ENCODE results near the gene MORC4.

Gene MORC4

DNA sequence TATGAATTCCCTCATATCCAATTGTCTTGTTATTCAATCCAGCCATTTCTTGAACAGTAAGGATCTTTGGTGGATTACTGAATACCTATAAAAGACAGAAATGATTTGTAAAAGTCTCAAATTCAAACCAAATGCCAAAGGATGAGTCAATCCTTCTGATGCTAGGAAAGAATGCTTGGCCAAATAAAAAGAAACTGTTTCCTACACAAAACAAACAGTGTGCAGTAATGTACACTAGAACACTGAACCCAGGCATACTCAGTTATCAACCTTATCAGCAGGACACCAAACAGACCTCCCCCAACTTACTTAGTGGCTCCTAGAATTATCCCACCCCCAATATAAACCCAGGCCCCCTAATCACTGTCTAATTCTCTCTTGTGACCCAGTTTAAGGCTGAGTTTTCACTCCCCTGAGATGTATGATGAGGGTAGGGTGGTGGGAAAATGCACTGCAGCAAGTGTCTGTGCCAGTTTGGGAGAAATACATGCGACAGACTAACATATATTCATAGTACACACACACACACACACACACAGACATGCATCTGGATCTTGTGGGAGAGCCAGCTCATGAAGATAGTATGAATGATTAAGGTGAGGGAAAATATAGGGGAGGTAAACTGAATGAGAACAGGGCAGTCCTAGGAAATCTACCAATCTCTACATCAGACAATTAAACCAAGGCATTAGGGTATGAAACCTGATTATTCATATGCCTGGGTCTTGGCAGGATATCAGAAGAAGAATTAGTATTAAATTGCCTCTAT, 44.8 kb downstream of the MORC4 start:
- no peak for DNase-seq (ENCODE audit: low read depth)
- H3K4me3 ChIP-seq (ENCODE audit: low read depth, low read length): no peak overlapping the region
- TF ChIP-seq, protein P1, sequence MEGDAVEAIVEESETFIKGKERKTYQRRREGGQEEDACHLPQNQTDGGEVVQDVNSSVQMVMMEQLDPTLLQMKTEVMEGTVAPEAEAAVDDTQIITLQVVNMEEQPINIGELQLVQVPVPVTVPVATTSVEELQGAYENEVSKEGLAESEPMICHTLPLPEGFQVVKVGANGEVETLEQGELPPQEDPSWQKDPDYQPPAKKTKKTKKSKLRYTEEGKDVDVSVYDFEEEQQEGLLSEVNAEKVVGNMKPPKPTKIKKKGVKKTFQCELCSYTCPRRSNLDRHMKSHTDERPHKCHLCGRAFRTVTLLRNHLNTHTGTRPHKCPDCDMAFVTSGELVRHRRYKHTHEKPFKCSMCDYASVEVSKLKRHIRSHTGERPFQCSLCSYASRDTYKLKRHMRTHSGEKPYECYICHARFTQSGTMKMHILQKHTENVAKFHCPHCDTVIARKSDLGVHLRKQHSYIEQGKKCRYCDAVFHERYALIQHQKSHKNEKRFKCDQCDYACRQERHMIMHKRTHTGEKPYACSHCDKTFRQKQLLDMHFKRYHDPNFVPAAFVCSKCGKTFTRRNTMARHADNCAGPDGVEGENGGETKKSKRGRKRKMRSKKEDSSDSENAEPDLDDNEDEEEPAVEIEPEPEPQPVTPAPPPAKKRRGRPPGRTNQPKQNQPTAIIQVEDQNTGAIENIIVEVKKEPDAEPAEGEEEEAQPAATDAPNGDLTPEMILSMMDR (IDR thresholded peaks at IDR 0.05; ENCODE audit: low read depth, low read length, missing control alignments): no peak

DNA sequence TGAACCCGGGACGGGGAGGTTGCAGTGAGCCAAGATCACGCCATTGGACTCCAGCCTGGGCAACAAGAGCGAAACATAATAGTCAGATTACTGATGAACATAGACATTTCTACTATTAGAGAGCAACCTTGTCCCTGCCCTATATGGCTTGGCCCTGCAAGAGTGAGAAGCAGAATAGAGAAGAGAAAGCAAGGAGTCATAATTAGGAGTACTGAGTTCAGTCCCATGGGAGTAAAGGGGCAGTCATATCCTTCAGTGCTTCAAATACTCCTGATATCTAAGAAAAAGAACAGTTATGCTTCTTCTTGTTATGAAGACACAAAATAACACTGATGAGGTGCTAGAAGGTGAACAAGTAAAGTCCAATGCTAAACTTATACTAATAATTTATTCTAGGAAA, 46.0 kb downstream of the MORC4 start:
- TF ChIP-seq, protein P1 (IDR thresholded peaks at IDR 0.05; ENCODE audit: low read depth, low read length, missing control alignments): no peak
- no peak for DNase-seq (ENCODE audit: low read depth)
- no peak overlapping the region for H3K4me3 ChIP-seq (ENCODE audit: low read depth, low read length)

DNA sequence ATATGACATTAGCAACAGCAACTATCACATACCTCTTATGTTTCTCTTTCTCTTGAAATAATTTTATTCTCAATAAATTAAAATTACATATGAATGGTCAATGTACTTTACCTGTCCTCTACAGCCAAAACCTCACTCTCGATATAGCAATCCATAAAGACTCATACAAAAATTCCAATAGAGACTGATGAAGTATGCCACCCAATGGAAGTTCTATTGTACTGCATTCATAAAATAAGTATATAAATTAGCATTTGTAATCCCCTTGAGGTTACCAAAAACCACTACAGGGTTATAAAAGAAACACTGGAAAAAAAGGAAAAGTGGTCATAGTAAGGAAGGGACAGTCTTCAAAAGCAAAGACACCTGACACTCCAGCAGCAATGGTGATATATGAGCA, 47.0 kb downstream of the MORC4 start:
- H3K4me3 ChIP-seq (ENCODE audit: low read depth, low read length): no peak overlapping the region
- DNase-seq (ENCODE audit: low read depth): no peak
- TF ChIP-seq, protein P1 (IDR thresholded peaks at IDR 0.05; ENCODE audit: low read depth, low read length, missing control alignments): no peak

DNA sequence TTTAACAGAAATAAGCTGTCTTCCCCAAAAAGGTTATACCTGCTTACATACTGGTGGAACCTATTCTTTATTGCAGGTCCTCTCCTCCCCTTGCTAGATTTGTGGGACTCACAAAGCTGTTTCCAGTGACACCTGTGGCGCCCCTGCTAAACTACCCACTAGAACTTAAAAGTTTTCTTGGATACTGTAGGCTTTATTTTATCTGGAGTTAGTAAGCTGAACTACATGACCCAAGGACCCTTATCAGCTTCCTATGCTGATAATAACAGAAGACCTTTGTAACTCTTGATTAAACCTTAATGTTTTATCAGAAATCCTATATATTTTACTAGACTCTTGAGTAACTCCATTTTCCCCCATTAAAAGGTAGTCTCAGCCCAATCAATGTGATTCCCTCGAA, 47.5 kb downstream of the MORC4 start:
- H3K4me3 ChIP-seq (ENCODE audit: low read depth, low read length): no peak overlapping the region
- DNase-seq (ENCODE audit: low read depth): no peak
- TF ChIP-seq, protein P1 (IDR thresholded peaks at IDR 0.05; ENCODE audit: low read depth, low read length, missing control alignments): no peak

DNA sequence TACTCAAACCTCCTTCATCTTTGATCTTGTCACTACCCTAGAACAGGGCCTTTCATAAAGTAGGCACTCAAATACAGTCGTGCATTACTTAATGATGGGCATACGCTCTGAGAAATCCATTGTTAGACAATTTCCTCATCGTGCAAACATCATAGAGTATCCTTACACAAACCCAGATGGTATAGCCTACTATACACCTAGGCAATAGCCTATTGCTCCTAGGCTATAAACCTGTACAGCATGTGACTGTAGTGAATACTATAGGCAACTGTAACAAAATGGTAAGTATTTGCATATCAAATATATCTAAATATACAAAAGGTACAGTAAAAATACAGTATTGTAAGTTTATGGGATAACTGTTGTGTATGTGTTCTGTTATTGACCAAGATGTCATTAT, 47.9 kb downstream of the MORC4 start:
- DNase-seq (ENCODE audit: low read depth): no peak
- no peak overlapping the region for H3K4me3 ChIP-seq (ENCODE audit: low read depth, low read length)
- TF ChIP-seq, protein P1 (IDR thresholded peaks at IDR 0.05; ENCODE audit: low read depth, low read length, missing control alignments): no peak

DNA sequence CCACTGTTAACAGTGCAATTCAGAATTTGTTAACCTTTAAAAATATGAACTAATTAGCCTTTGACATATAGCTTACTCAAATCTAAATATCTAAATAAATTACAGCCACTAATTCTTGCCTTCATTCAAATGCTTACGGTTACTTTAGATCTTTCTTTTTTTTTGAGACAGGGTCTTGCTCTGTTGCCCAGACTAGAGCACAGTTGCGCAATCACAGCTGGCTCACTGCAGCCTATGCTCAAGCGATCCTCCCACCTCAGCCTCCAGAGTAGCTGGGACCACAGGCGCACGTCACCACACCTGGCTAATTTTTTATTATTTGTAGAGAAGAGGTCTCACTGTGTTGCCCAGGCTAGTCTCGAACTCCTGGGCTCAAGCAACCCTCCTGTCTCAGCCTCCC, 48.8 kb downstream of the MORC4 start:
- no peak for DNase-seq (ENCODE audit: low read depth)
- H3K4me3 ChIP-seq (ENCODE audit: low read depth, low read length): no peak overlapping the region
- TF ChIP-seq, protein P1 (IDR thresholded peaks at IDR 0.05; ENCODE audit: low read depth, low read length, missing control alignments): no peak

DNA sequence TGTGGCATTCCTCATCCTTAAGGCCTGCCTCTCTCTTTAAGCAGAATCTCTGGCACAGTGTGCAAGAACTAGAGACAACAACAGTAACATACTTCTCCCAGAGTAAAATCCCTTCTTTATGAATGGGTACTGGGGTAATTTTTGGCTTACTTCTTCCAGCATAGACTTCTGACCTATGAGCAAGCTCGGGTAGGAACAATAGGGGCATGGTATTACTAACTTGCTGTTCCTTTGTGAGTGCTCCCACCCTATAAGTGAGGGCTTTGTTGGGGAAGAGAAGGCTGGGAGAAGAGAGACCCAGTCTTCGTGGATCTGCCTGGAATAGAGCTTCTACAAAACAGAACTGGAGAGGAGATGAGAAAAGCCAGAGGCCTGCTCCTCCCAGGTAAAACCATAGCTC, 49.6 kb downstream of the MORC4 start:
- TF ChIP-seq, protein P1 (IDR thresholded peaks at IDR 0.05; ENCODE audit: low read depth, low read length, missing control alignments): no peak
- H3K4me3 ChIP-seq (ENCODE audit: low read depth, low read length): no peak overlapping the region
- no peak for DNase-seq (ENCODE audit: low read depth)

All from GM12864 (cell line).